Suprapubic skin (tissue), 3 donors: ENCODE results near the gene ZBTB46.

Source experiments
- CTCF ChIP-seq, 2 donors: fragments of 200-600 bp in 1 of 2; fragments of 450-650 bp in 1 of 2; sonication (generic) in 1 of 2; IDR thresholded peaks; one replicate each; pipeline ENCODE4 v1.5.1; 2016 to 2019; ENCODE audit warnings: antibody characterized with exemption in 2 of 2, mild to moderate bottlenecking in 1 of 2, moderate library complexity in 1 of 2
- EP300 ChIP-seq: sonication (generic); formaldehyde crosslinking; IDR thresholded peaks from one replicate; pipeline ENCODE4 v1.6.1; 2017; ENCODE audit warnings: antibody characterized with exemption

GRCh38 chr20:63807654-63808053 is 23.4 kb downstream of the ZBTB46 start:
- TF ChIP-seq CTCF (IDR thresholded peaks at IDR 0.05) (no peak), EP300 (no peak)
